Stimulated activated CD8-positive, alpha-beta memory T cell treated with anti-CD3 and anti-CD28 coated beads, Interleukin-4, amount 100 ng/mL, for 48 hours (primary cell): ENCODE measurements around the gene SH3BP5.

Experiments used
- DNase-seq: peaks from one replicate; pipeline ENCODE4 v3.0.0-alpha.2; 2020

SH3BP5 gene

DNA sequence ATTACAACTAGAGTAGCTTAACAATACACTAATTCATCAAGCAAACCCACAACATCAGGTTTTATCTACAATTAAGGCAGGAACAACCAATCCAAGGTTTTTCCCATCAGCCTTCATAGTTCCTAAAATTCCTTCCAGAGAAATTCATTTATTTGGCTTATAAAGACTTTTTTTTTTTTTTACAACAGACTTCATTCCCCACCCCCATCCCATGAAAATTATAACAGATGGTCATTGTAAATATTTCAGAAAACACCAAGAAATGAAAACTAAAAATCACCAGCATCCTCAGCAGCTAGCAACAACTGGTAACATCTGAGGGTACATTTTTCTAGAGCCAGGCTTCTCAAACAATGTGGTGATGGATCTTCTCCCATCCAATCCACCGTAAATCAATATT, 11.0 kb downstream of the SH3BP5 start:
- no peak for DNase-seq

DNA sequence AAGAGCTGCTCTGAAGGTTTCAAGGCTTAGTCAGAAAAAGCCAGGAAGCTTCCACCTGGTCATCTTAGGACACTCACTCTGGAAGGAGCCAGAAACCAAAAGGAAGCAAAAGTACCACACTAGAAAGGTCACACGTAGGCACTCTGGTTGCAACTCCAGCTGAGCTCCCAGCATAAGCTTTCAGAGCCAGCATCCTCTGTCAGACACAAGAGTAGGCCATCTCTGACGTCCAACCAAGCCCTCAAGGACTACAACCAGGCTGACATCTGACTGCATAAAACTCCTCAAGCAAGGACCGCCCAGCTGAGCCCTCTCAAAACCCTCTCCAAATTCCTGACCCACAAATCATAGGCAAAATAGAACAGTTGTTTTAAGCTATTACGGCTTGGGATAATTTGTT, 12.8 kb downstream of the SH3BP5 start:
- DNase-seq, result no peak

GRCh38 chr3:15319136-15319535, 13.2 kb downstream of the SH3BP5 start:
- DNase-seq, result no peak

GRCh38 chr3:15318661-15319060, 13.7 kb downstream of the SH3BP5 start:
- no peak for DNase-seq

GRCh38 chr3:15316998-15317435, 15.4 kb downstream of the SH3BP5 start:
- no peak for DNase-seq

DNA sequence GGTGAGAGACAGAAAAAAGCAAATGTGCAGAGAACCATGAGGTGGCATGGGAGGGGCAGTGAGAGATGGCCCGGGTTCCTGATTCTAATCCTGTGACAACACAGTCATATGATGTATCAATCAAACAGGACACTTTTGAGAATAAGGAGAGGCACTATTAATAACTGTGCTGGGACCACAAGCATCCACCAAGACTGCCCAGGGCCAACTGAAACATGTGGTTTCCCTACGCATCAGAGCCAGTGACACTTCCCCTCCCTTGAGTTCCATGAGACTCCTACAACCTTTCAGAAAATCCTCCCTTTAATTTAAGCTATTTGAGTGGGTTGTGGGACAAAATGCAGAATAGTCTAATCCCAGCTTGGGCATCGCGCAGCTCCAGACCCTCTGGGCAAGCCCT, 17.4 kb downstream of the SH3BP5 start:
- DNase-seq, result no peak

- no peak for DNase-seq
These were observed 18.1 kb downstream of the SH3BP5 start for GRCh38 chr3:15314276-15314675.

DNA sequence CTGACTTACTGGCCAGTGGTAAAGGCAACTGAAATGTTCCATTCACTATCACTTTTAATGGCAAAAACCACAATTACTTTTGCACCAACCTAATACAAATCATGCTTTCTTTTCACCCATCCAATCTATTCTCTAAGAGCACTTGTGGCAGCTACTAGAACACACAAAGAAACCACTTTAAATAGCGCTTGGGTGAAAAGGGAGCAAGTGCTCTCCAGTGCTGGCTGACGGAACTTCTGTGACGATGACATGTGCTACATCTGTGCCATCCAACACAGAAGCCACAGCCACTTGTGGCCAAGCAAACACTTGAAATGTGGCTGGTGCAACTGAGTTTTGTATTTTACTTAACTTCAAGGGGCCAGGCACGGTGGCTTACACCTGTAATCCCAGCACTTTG, 18.9 kb downstream of the SH3BP5 start:
- DNase-seq, result peak; percentile 46

GRCh38 chr3:15312550-15312949, 19.8 kb downstream of the SH3BP5 start:
- DNase-seq, result no peak

- peak; percentile 69 for DNase-seq
These were observed 21.7 kb downstream of the SH3BP5 start for GRCh38 chr3:15310491-15311370.

DNA sequence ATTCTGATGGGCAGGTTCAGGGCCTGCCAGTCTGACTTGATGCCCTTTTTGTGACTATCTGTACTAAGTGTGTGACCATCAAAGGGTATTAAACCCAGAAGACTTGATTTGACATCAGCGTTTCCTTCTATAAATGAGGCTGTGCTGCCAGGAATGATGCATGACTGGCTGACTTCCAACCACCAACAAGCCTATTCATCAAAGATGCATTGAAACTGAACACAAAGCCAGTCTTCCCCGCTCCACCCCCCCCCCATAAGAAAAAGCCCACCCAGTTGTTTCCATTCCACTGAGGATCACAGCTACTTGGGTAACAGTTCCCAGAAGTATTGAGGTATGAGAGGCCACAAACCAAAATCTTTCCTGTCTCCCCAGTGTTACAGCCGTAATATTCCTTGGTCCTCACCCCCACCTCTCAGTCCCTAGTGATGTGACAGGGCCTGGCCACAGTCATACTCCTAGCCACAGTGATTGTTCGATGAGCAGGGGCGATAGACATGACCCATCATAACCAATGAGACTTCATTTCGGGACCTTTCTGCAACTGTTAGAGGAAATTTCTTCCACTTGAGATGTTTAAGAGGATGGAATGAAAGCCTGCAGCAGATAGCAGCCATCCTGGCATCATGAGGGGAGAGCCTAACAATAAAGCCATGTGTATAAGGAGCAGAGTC, 22.6 kb downstream of the SH3BP5 start:
- peak; percentile 68 for DNase-seq

- no peak for DNase-seq
These were observed 24.8 kb downstream of the SH3BP5 start for GRCh38 chr3:15307580-15307979.

GRCh38 chr3:15306979-15307359, 25.4 kb downstream of the SH3BP5 start:
- DNase-seq, result no peak

DNA sequence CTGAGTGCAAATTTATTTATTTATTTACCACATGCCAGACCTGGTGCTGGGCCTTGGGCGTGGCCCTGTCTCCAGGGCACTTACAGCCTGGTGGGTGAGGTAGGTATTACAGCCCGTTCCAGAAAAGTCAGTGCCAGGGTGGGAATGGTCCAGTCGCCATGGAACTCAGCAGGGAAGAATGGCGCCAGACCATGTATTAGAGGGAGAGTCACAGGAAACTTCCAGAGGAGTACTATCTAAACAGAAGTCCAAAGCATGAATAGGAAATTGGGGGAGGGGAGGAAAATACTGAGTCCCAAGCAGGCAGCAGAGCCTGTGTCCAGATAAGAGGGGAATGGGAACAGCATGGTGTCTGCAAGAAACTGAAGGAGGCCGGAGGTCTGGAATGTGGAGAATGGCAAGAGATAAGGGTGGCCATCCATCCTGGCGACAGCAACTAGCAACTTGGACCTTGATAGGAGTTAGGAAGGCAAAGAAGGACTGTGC, 27.0 kb downstream of the SH3BP5 start:
- no peak for DNase-seq

GRCh38 chr3:15303728-15304127, 28.7 kb downstream of the SH3BP5 start:
- no peak for DNase-seq

- no peak for DNase-seq
These were observed 29.2 kb downstream of the SH3BP5 start for GRCh38 chr3:15303216-15303615.

- DNase-seq, result no peak
These were observed 30.6 kb downstream of the SH3BP5 start for GRCh38 chr3:15301761-15302160.

- DNase-seq, result no peak
These were observed 31.9 kb downstream of the SH3BP5 start for GRCh38 chr3:15300323-15301078.

- no peak for DNase-seq
These were observed 33.4 kb downstream of the SH3BP5 start for GRCh38 chr3:15299036-15299435.

- DNase-seq, result no peak
These were observed 33.9 kb downstream of the SH3BP5 start for GRCh38 chr3:15298504-15298903.

GRCh38 chr3:15297608-15298350, 34.6 kb downstream of the SH3BP5 start:
- DNase-seq, result no peak

DNA sequence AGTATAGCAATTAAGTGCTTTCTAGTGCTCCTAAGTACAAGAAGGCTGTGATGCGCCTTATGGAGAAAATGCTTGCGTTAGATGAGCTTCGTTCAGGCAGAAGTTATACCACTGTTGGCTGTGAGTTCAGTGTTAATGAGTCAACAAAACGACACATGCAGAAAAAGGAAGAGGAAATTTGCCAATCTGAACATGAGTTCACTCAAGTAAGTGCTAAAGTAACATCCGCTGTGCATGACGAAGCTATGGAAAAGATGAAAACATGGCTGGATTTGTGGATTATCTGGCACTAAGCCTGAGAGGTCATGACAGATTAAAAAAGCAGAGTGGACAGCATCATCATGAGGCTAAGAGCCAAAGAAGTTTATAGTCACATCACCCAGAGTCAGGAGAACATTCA, 36.9 kb downstream of the SH3BP5 start:
- DNase-seq, result no peak

DNA sequence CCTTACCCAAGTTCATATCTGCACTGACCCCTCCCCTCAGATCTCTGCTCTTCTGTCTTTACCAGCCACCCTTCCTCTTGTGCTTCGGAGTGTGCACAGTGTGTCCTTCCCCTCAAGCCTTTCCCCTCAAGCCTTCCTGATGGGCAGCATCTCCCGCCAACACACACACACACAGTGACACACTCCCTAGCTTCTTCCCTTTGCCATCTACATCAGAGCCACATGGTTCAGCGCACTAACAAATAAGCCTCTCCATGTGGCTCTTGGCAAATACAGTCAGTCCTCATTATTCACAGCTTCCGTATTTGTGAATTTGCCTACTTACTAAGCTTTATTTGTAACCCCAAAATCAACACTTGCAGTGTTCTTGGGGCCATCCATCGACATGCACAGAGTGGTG, 37.5 kb downstream of the SH3BP5 start:
- no peak for DNase-seq
